Skeletal muscle satellite cell (primary cell): ENCODE measurements around the gene KIAA1217.

Experiments
- H3K27me3 ChIP-seq: 2 replicates; pipeline ENCODE4 v1.7.0; 2013; ENCODE audit warnings: low read length; ENCODE audit not compliant: control insufficient read depth, insufficient read depth
- H3K36me3 ChIP-seq: 2 replicates; pipeline ENCODE4 v1.7.0; 2013; ENCODE audit warnings: mild to moderate bottlenecking, control low read depth, low read length; ENCODE audit not compliant: insufficient read depth
- H3K4me1 ChIP-seq: 2 replicates; pipeline ENCODE4 v1.7.0; 2013; ENCODE audit warnings: low read length; ENCODE audit not compliant: control insufficient read depth, insufficient read depth
- H3K4me2 ChIP-seq: 2 replicates; pipeline ENCODE4 v1.7.0; 2013; ENCODE audit warnings: mild to moderate bottlenecking, low read length
- H3K4me3 ChIP-seq: 2 replicates; pipeline ENCODE4 v1.7.0; 2013; ENCODE audit warnings: low read length
- H3K9ac ChIP-seq: 2 replicates; pipeline ENCODE4 v1.7.0; 2013; ENCODE audit warnings: mild to moderate bottlenecking, low read depth, low read length, moderate library complexity
- H3K9me3 ChIP-seq: replicated peaks from 2 replicates; pipeline ENCODE4 v1.7.0; 2013; ENCODE audit warnings: mild to moderate bottlenecking, control low read depth, low read length

Gene KIAA1217

DNA sequence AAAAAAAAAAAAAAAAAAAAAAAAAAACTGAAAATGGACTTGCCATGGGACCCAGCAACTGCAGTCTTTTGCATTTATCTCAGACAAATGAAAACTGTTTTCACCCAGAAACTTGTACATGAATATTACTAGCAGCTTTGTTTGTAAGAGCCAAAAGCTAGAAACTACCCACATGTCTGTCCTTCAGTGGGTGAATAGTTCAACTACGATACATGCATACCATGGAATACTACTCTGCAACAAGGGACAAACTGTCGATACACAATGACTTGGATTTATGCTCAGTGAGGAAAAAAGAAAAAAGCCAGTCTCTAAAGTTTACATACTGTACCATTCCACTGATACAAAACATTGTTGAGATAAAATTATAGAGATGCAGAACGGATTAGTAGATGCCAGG lies 195.6 kb downstream of the KIAA1217 start:
- Histone ChIP-seq H3K9me3 (no peaks in the 10 kb centered on the region), H3K27me3 (no peaks in the 10 kb centered on the region), H3K9ac (no peak overlapping the region), H3K4me1 (no peaks in the 10 kb centered on the region), H3K4me3 (no peak overlapping the region), H3K36me3 (no peaks in the 10 kb centered on the region), H3K4me2 (no peak overlapping the region)

DNA sequence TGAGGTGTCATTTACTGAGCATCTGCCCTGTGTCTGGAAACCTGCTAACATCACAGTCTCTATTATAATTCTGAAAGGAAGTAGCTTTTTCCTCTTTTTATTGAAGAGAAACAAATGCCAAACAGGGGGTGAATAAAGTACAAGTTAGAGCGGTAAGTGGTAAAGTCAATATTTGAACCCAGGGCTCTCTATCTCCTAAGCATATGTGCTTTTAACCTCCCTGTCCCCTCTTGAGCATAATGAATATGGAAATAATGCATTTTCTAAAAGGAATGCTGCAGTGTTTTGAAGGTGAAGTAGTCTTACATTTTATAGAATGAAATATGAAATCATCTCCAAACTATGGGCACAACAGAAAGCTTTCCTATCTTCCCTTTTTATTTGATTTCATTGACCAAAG lies 196.7 kb downstream of the KIAA1217 start:
- no peaks in the 10 kb centered on the region for H3K36me3 ChIP-seq
- H3K4me1 ChIP-seq, result no peaks in the 10 kb centered on the region
- H3K4me3 ChIP-seq, result no peak overlapping the region
- H3K9ac ChIP-seq, result no peak overlapping the region
- H3K4me2 ChIP-seq, result no peak overlapping the region
- H3K9me3 ChIP-seq, result no peaks in the 10 kb centered on the region
- H3K27me3 ChIP-seq, result no peaks in the 10 kb centered on the region

DNA sequence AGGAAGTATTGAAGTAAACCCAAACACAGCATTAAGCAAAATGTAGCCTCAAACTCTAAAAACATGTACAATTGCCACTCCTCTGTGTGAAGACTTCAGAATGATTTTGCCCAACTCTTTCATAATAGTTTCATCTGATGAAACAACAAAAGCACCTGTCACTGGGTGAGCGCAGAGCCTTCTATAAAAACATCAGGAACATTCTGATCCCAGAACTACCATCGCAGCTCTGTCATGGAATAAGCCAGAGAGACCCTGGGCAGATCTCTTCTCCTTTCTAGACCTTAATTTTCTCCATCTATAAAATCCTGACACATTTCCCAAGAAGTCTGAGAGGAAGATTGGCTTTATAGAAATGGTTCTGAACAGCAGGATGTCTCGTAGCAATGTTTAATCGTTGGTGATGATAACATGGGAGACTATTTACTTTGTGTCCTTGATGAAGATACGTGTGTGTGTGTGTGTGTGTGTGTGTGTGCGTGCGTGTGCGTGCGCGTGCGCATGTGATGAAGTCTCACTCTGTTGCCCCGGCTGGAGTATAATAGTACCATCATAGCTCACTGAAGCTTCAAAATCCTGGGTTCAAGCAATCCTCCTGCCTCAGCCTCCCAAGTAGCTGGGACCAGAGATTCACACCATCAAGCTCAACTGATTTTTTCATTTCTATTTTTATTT lies 198.0 kb downstream of the KIAA1217 start:
- H3K4me3 ChIP-seq, result no peak overlapping the region
- H3K9ac ChIP-seq, result no peak overlapping the region
- H3K4me1 ChIP-seq, result no peaks in the 10 kb centered on the region
- H3K27me3 ChIP-seq, result no peaks in the 10 kb centered on the region
- H3K36me3 ChIP-seq, result no peaks in the 10 kb centered on the region
- H3K4me2 ChIP-seq, result no peak overlapping the region
- H3K9me3 ChIP-seq, result no peaks in the 10 kb centered on the region

DNA sequence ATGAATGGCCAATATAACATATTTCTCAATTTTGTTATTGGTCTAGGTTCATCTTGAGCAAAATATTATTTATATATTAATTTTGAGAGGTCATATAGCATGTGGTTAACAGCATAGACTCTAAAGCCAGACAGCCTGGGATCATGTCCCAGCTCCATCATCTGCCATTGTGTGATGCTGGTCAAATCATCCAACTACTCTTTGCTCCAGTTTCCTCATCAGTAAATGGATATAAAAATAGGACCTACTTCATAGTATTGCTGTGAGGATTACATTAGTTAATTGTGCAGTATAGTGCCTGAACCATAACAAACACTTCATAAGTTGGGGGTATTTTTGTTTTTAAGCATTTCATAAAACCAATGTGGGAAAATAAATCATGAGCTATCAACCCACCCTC lies 199.0 kb downstream of the KIAA1217 start:
- H3K27me3 ChIP-seq, result no peaks in the 10 kb centered on the region
- no peaks in the 10 kb centered on the region for H3K36me3 ChIP-seq
- no peak overlapping the region for H3K4me2 ChIP-seq
- no peaks in the 10 kb centered on the region for H3K4me1 ChIP-seq
- H3K4me3 ChIP-seq, result no peak overlapping the region
- no peaks in the 10 kb centered on the region for H3K9me3 ChIP-seq
- H3K9ac ChIP-seq, result no peak overlapping the region

DNA sequence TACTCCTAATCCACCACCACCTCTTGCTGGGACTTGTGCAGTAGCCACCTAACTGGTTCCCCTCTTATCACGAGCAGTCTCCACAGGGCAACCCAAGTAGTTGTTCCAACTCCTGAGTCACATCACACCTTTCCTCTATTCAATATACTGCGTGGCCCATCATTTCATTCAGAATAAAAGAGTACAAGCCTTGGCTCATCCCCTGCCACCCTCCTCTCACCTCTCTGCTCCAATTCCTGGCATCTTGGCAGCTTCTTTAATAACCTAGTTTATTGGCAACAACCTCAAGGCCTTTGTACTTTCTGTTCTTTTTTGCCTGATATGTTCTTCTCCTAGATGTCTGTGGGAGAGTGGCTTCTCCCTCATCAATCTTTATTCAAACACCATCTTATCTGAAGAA lies 199.4 kb downstream of the KIAA1217 start:
- no peak overlapping the region for H3K4me3 ChIP-seq
- H3K4me2 ChIP-seq, result no peak overlapping the region
- H3K27me3 ChIP-seq, result no peaks in the 10 kb centered on the region
- H3K36me3 ChIP-seq, result no peaks in the 10 kb centered on the region
- H3K9me3 ChIP-seq, result peaks cover under 1% of the 10 kb centered on the region
- H3K9ac ChIP-seq, result no peak overlapping the region
- no peaks in the 10 kb centered on the region for H3K4me1 ChIP-seq

DNA sequence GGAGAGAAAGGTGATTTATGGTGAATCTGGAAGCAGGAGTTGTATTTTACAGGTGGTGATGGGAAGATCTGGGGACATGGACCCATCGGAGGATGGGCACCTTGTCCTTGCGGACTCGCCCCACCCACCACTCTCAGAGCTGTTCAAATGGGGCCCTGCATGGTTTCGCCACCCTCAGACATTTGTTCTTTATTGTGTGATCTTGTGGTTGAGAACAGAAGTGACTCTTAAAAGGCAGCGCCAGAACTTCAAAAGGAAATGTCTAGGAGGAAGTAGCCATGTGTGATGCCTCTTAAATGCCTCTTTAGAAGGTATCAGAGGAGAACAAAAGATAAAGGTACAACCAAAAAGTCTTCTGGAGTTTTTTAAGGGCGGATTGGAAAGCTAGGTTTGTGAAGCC lies 205.7 kb downstream of the KIAA1217 start:
- H3K36me3 ChIP-seq, result no peaks in the 10 kb centered on the region
- H3K27me3 ChIP-seq, result no peaks in the 10 kb centered on the region
- no peak overlapping the region for H3K4me2 ChIP-seq
- no peak overlapping the region for H3K9ac ChIP-seq
- H3K4me3 ChIP-seq, result no peak overlapping the region
- H3K9me3 ChIP-seq, result peaks cover 4% of the 10 kb centered on the region
- peaks cover 19% of the 10 kb centered on the region for H3K4me1 ChIP-seq

DNA sequence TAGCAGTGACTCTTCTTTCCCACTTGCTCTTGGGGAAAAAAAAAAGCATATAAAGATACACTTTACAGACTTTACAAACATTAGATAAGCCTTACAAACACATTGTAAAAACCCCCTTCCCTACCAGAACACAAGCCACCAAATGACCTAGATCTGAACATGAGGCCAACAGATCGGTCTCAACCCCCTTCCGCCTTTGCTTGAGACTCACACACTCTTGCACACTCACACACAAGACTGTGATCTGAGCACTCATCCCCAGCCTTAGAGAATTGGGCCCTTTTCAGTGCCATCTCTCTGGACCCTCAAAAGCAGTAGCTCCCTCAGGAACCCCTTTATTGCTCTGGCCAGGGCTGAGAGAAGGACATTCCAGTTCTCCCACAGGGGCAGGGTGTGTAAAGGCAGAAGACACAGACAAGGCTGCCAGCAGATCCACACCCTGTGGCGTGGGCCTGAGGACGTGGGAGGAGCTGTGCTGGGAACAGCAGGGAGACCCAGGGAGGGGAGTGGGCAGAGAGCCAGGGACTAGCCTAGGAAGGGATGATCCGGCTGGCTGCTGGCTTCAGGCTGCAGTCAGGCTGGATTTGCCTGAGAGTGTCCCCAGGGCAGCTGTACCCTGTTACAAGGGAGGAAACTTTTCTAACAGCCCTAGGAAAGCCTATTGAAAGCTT lies 206.7 kb downstream of the KIAA1217 start:
- Histone ChIP-seq H3K36me3 (no peaks in the 10 kb centered on the region), H3K4me3 (no peak overlapping the region), H3K4me1 (peaks cover 19% of the 10 kb centered on the region), H3K9ac (no peak overlapping the region), H3K9me3 (peaks cover 4% of the 10 kb centered on the region), H3K4me2 (no peak overlapping the region), H3K27me3 (no peaks in the 10 kb centered on the region)

DNA sequence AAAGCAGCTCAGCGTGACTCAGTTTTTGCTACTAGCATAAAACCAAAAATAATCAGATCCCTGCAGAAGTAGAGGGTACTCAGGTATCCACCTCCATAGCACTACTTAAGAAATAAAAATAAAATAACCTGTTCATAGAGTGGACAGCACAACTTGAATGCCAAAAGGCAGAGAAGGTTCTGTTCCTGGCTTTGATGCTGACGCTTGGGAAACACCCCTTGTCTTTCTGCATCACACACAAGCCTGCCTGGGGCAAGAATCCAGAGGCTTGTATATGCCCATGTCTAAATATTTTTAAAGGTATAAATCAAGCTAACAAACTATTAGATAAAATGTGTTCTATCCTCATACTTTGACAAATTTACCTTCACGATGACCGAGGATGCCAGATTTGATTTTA lies 207.3 kb downstream of the KIAA1217 start:
- Histone ChIP-seq H3K27me3 (no peaks in the 10 kb centered on the region), H3K4me3 (no peak overlapping the region), H3K9ac (no peak overlapping the region), H3K4me2 (no peak overlapping the region), H3K4me1 (peaks cover 19% of the 10 kb centered on the region), H3K9me3 (peaks cover 4% of the 10 kb centered on the region), H3K36me3 (no peaks in the 10 kb centered on the region)

DNA sequence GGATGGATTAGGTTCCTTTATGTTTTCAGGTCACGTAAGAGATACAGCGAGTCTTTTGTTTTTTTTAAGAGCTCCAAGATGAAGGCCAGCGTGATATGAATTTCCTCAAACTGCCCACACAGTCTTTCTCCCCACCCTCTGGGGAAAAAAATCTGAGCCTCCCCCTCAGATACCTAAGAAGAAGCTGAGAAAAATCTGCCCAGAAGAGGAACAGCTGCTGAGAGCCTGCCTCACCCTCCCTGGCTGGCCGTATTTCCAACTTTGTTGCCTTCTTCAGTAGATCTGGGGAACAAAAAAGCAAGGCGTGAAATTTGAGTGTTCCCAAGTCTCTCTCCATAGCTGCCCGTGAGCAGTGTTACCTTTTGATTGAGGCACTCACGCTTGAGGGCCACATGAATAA lies 208.1 kb downstream of the KIAA1217 start:
- Histone ChIP-seq H3K27me3 (no peaks in the 10 kb centered on the region), H3K4me3 (no peak overlapping the region), H3K4me1 (peaks cover 19% of the 10 kb centered on the region), H3K4me2 (no peak overlapping the region), H3K9me3 (peaks cover 4% of the 10 kb centered on the region), H3K36me3 (no peaks in the 10 kb centered on the region), H3K9ac (no peak overlapping the region)

DNA sequence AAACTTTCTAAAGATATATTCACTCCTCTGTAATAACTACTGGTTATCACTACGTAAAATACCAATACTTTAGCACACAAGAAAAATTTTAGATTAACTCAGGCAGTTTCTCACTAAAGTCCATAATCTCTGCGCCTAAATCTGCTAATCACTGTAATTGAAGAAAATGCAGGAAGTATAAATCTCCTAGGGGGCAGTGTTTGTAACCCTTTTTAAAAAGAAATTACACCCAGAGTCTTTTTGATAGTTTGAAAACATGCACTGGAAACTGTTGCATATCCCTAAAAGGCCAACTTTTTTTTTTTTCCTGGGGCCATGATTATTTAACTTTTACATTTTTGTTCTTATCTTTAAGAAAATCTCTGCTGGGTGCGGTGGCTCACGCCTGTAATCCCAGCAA lies 209.6 kb downstream of the KIAA1217 start:
- Histone ChIP-seq H3K4me2 (no peak overlapping the region), H3K36me3 (no peaks in the 10 kb centered on the region), H3K9ac (no peak overlapping the region), H3K4me3 (no peak overlapping the region), H3K27me3 (no peaks in the 10 kb centered on the region), H3K9me3 (peaks cover 2% of the 10 kb centered on the region), H3K4me1 (peaks cover 19% of the 10 kb centered on the region)

DNA sequence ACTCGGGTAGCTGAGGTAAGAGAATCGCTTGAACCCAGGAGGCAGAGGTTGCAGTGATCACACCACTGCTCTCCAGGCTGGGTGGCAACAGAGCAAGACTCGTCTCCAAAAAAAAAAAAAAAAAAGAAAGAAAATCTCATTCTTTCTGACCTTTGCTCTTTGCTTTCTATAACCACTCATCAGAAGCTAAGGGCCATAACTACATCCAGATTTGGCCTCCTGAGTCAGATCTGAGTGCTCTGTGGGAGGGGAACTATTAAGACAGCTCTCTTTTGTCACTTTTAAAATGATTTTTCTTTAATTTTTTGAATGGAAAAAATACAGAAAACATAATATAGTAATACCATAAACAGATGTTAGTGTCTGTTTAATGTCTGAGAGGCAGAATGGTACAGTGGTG lies 210.1 kb downstream of the KIAA1217 start:
- H3K4me3 ChIP-seq, result no peak overlapping the region
- no peak overlapping the region for H3K4me2 ChIP-seq
- H3K9ac ChIP-seq, result no peak overlapping the region
- H3K4me1 ChIP-seq, result peaks cover 19% of the 10 kb centered on the region
- H3K27me3 ChIP-seq, result no peaks in the 10 kb centered on the region
- H3K9me3 ChIP-seq, result no peaks in the 10 kb centered on the region
- no peaks in the 10 kb centered on the region for H3K36me3 ChIP-seq

DNA sequence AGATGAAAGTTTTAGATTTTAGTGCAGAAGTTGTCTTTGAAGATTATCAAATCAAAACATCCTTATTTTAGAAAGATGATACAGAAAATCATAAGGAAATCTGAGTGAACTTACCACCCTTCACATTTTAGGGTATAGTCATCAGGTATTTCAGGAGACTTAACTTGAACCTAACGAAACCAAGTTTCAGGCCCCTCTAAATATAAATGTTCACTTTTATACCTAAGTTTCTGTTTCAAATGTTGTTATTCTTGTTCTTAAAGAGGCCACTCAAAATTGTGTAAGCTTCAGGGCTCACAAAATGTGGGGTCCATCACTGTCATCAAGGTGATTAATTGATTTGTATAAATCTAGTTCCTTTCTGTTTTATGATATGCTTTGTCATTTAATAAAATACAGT lies 216.2 kb downstream of the KIAA1217 start:
- Histone ChIP-seq H3K36me3 (no peaks in the 10 kb centered on the region), H3K4me2 (no peak overlapping the region), H3K4me3 (no peak overlapping the region), H3K9me3 (no peaks in the 10 kb centered on the region), H3K9ac (no peak overlapping the region), H3K27me3 (no peaks in the 10 kb centered on the region), H3K4me1 (peaks cover 8% of the 10 kb centered on the region)
